Panc1 (cell line): ENCODE data around the gene ART5. TPM values are rescaled to one million over a fixed set of nuclear protein-coding genes. Genes with fewer than 3 reads are reported as not detected.

ENCODE experiments used
- ATAC-seq: fragments of 200-7000 bp; cut with Tn5 transposase; 2 replicates; pipeline ENCODE4 v1.9.1; 2020; ENCODE audit warnings: mild to moderate bottlenecking, moderate library complexity
- BruUV-seq: library from RNA; stranded (reverse); fragments of 400-500 nt; replicated peaks from 2 replicates; lab custom pipeline; 2021; lab: Mats Ljungman, UMichigan
- CTCF ChIA-PET: fragments of 300-600 bp; sonication (Branson Sonifier 250); formaldehyde crosslinking; loops from one replicate; lab custom pipeline; 2022; ENCODE audit warnings: antibody characterized with exemption; lab: Charles Lee
- POLR2A ChIA-PET: fragments of 300-600 bp; sonication (Branson Sonifier 250); formaldehyde crosslinking; loops from one replicate; lab custom pipeline; 2022; ENCODE audit warnings: antibody characterized with exemption; lab: Charles Lee
- DNase-seq: peaks from one replicate; pipeline ENCODE4 v3.0.0-alpha.2; 2010; ENCODE audit warnings: low read depth, low spot score
- H3K27ac ChIP-seq: 2 replicates; pipeline ENCODE4 v1.5.1; 2011; ENCODE audit warnings: mild to moderate bottlenecking, low read length, inconsistent platforms
- H3K27me3 ChIP-seq: fragments of 200-500 bp; sonication (Bioruptor generic); 2 replicates; pipeline ENCODE4 v1.6.0; 2014; ENCODE audit warnings: low read length, inconsistent platforms; ENCODE audit not compliant: control insufficient read depth, insufficient read depth
- H3K36me3 ChIP-seq: fragments of 200-500 bp; sonication (Bioruptor generic); 2 replicates; pipeline ENCODE4 v1.5.1; 2014; ENCODE audit warnings: inconsistent platforms, mild to moderate bottlenecking, low read length, moderate library complexity; ENCODE audit not compliant: control insufficient read depth, insufficient read depth
- H3K4me1 ChIP-seq: 2 replicates; pipeline ENCODE4 v1.5.1; 2011; ENCODE audit warnings: inconsistent platforms, mild to moderate bottlenecking, low read length, moderate library complexity; ENCODE audit not compliant: control insufficient read depth, insufficient read depth
- H3K4me3 ChIP-seq, 2 experiments: 2 replicates each; pipeline ENCODE4 v1.5.1; 2011 to 2012; ENCODE audit warnings: low read depth in 2 of 2, low read length in 2 of 2, mild to moderate bottlenecking in 2 of 2, inconsistent platforms in 1 of 2, moderate library complexity in 1 of 2
- H3K9me3 ChIP-seq: fragments of 200-500 bp; sonication (Bioruptor generic); 2 replicates; pipeline ENCODE4 v1.5.1; 2014; ENCODE audit warnings: low read depth, mild to moderate bottlenecking, inconsistent platforms, low read length, moderate library complexity; ENCODE audit not compliant: control insufficient read depth, insufficient read depth
- POLR2AphosphoS5 ChIP-seq: IDR thresholded peaks from 2 replicates; pipeline ENCODE4 v1.6.1; 2012; ENCODE audit warnings: mild to moderate bottlenecking, low read depth, low read length, moderate library complexity
- REST ChIP-seq, 2 experiments: IDR thresholded peaks; 2 replicates each; pipeline ENCODE4 v1.6.1; 2011 to 2012; ENCODE audit warnings: low read depth in 2 of 2, control low read depth in 1 of 2, low read length in 1 of 2, mild to moderate bottlenecking in 1 of 2, moderate library complexity in 1 of 2; ENCODE audit not compliant: insufficient read depth in 1 of 2
- SIN3A ChIP-seq: IDR thresholded peaks from 2 replicates; pipeline ENCODE4 v1.6.1; 2012; ENCODE audit warnings: low read depth, mild to moderate bottlenecking, low read length, moderate library complexity, borderline replicate concordance; ENCODE audit not compliant: insufficient read depth
- TCF7L2 ChIP-seq: IDR thresholded peaks from 2 replicates; pipeline ENCODE4 v1.6.1; 2011; ENCODE audit warnings: mild to moderate bottlenecking, low read depth, low read length, inconsistent platforms
- in situ Hi-C: cut with HindIII; loops from 2 replicates; pipeline ENCODE4 v1.10.0; 2016; ENCODE audit warnings: low sequenced_read_pairs, low pct_unique_long_range_greater_than_20kb
- intact Hi-C: fragments of 100-400 bp; cut with micrococcal nuclease; formaldehyde crosslinking; loops from one replicate; pipeline ENCODE4 v1.10.0; 2022; ENCODE audit not compliant: unreplicated experiment
- total RNA-seq: library from RNA; stranded (reverse); gene quantifications from one replicate; pipeline ENCODE4 v1.2.1, GENCODE V29; 2021; ENCODE audit not compliant: unreplicated experiment
- TF ChIP-seq, protein P1 (sequence below): fragments of 450-650 bp; IDR thresholded peaks from 2 replicates; pipeline ENCODE4 v1.5.1; 2017; ENCODE audit warnings: mild to moderate bottlenecking

Gene ART5
- total RNA-seq, 1 experiment from 2014 or later: 12.8 TPM

GRCh38 chr11:3639841-3640240, 2.0 kb downstream of the ART5 start:
- Histone ChIP-seq H3K27me3 (peaks cover 6% of the 10 kb centered on the region; the same call in 1 of the 2 replicates), H3K4me3 (no peak overlapping the region), H3K4me1 (peaks cover 11% of the 10 kb centered on the region; the same call in 1 of the 2 replicates), H3K27ac (no peak overlapping the region), H3K9me3 (no peaks in the 10 kb centered on the region), H3K36me3 (no peaks in the 10 kb centered on the region)
- no peak for TF ChIP-seq REST (IDR thresholded peaks at IDR 0.05; ENCODE audit: insufficient read depth in 1 of 2, low read depth in 2 of 2, low read length in 1 of 2)
- TF ChIP-seq TCF7L2: no peak
- no peak for TF ChIP-seq SIN3A
- no peak for TF ChIP-seq POLR2AphosphoS5
- TF ChIP-seq, protein P1, sequence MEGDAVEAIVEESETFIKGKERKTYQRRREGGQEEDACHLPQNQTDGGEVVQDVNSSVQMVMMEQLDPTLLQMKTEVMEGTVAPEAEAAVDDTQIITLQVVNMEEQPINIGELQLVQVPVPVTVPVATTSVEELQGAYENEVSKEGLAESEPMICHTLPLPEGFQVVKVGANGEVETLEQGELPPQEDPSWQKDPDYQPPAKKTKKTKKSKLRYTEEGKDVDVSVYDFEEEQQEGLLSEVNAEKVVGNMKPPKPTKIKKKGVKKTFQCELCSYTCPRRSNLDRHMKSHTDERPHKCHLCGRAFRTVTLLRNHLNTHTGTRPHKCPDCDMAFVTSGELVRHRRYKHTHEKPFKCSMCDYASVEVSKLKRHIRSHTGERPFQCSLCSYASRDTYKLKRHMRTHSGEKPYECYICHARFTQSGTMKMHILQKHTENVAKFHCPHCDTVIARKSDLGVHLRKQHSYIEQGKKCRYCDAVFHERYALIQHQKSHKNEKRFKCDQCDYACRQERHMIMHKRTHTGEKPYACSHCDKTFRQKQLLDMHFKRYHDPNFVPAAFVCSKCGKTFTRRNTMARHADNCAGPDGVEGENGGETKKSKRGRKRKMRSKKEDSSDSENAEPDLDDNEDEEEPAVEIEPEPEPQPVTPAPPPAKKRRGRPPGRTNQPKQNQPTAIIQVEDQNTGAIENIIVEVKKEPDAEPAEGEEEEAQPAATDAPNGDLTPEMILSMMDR: no peak
- ChIA-PET CTCF (no interaction called here), POLR2A (no interaction called here)
- in situ Hi-C loops (no loop called here), intact Hi-C loops (no loop called here)
- DNase-seq: no peak
- no peak for ATAC-seq
- no TSS peak for BruUV-seq

DNA sequence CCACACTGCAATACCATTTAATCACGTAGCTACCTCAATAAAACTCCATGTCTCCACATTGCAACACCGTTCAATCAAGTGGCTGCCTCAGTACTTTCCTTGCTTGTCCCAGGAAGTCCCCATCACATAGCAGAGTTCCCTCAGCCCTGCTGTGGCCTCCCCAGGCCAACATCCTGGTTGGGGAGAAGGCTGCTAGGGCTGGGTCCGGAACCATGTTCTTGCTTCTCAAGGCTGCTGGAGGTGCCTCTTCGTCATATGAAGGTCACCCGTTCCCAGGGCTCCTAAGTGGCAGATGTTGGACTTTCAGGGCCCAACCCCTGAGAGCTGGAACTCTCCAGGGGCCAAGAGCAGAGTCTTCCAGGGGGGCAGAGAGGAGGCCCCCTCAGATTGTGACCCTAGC, 3.3 kb downstream of the ART5 start:
- CTCF ChIA-PET: no interaction called here
- Histone ChIP-seq H3K9me3 (no peaks in the 10 kb centered on the region), H3K36me3 (no peaks in the 10 kb centered on the region), H3K27ac (no peak overlapping the region), H3K4me3 (no peak overlapping the region), H3K4me1 (peaks cover 11% of the 10 kb centered on the region; the same call in 1 of the 2 replicates), H3K27me3 (peaks cover 6% of the 10 kb centered on the region; the same call in 1 of the 2 replicates)
- BruUV-seq: no TSS peak
- ATAC-seq (no peak), DNase-seq (no peak)
- POLR2A ChIA-PET: no interaction called here
- TF ChIP-seq REST (IDR thresholded peaks at IDR 0.05; ENCODE audit: insufficient read depth in 1 of 2, low read depth in 2 of 2, low read length in 1 of 2): no peak
- in situ Hi-C loops (no loop called here), intact Hi-C loops (no loop called here)
